Measurements from ENCODE around the gene MANBA. TPM values are rescaled to one million over a fixed set of nuclear protein-coding genes. Genes with fewer than 3 reads are reported as not detected.

The MANBA gene
- total and polyA plus RNA-seq, 2 of the 13 experiments (the other 11 are each of a cell fraction or from before 2014, with no cell fraction given), result 11.7 to 33.3 TPM

DNA sequence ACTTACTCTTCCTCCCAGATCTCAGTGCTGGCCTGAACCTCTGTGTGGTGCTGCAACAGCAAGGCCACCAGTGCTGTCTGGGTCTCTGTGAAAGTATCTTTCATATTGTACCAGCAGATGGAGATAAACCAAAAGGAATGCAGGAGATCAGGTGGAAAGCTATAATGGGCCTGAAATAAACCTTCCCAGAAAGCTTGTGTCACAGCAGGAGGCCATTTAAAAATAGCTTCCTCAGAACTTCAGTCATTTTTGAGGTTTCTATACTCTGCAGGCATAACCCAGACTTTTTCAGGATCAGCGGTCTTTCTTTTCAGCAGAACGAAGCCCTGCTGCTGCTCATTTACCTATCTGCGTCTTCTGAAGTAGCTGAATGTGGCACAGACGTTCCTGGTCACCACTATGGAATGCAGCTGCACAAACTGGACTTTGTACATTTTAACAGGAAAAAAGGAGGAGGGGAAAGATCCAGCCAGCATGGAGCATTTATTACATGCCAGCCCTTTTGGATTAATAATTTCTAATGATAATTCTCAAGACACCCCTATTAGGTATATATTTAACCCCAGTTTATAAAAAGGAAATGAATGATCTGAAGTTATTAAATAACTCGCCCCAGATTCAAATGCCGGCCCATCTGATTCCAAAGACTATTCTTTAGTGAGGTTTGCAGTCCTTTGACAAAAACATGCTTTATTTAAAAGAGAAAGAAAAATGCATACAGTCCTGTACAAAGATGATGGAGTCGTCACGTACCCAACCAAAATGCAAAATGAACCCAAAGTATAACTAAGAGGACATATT lies 139.9 kb downstream of the MANBA start (continued):
- TF ChIP-seq MTERF4 (CRISPR knock-in tag; IDR thresholded peaks at IDR 0.05) (no peak), ZNF256 (CRISPR knock-in tag; conservative IDR thresholded peaks at IDR 0.05) (no peak), ZNF367 (CRISPR knock-in tag; IDR thresholded peaks at IDR 0.05; ENCODE audit: borderline replicate concordance) (no peak), ZSCAN31 (CRISPR knock-in tag; IDR thresholded peaks at IDR 0.05; ENCODE audit: low read depth) (no peak), SUZ12 (IDR thresholded peaks at IDR 0.05; ENCODE audit: low read depth, low read length) (no peak), RBFOX2 (IDR thresholded peaks at IDR 0.05; ENCODE audit: low read depth, low read length) (0 out of 2 replicates have a peak, but pooled peaks have one; percentile 24), HOXA3 (CRISPR knock-in tag; IDR thresholded peaks at IDR 0.05) (peak; percentile 23; the same call in 1 of the 2 replicates), GTF2F1 (IDR thresholded peaks at IDR 0.05; ENCODE audit: low read length) (no peak), RXRB (CRISPR knock-in tag; IDR thresholded peaks at IDR 0.05; ENCODE audit: borderline replicate concordance) (no peak), MXD1 (CRISPR knock-in tag; IDR thresholded peaks at IDR 0.05) (no peak), ZFYVE20 (CRISPR knock-in tag; IDR thresholded peaks at IDR 0.05; ENCODE audit: borderline replicate concordance, low read depth) (no peak), ZNF337 (CRISPR knock-in tag; IDR thresholded peaks at IDR 0.05; ENCODE audit: borderline replicate concordance, low read depth) (no peak), KLF6 (CRISPR knock-in tag; IDR thresholded peaks at IDR 0.05) (no peak), MTA1 (CRISPR knock-in tag; IDR thresholded peaks at IDR 0.05; ENCODE audit: borderline replicate concordance) (no peak), POLR2G (IDR thresholded peaks at IDR 0.05; ENCODE audit: low read depth, low read length) (peak; percentile 59), MZF1 (CRISPR knock-in tag; IDR thresholded peaks at IDR 0.05; ENCODE audit: borderline replicate concordance) (no peak), MAZ (IDR thresholded peaks at IDR 0.05; ENCODE audit: borderline replicate concordance, low read depth, low read length) (no peak), MAZ (CRISPR knock-in tag; IDR thresholded peaks at IDR 0.05; ENCODE audit: low read depth) (no peak), AKAP8 (CRISPR knock-in tag; IDR thresholded peaks at IDR 0.05) (no peak), THAP11 (CRISPR knock-in tag; IDR thresholded peaks at IDR 0.05) (peak; percentile 50), FOXO1 (CRISPR knock-in tag; IDR thresholded peaks at IDR 0.05) (no peak)
- TF ChIP-seq, protein P1, sequence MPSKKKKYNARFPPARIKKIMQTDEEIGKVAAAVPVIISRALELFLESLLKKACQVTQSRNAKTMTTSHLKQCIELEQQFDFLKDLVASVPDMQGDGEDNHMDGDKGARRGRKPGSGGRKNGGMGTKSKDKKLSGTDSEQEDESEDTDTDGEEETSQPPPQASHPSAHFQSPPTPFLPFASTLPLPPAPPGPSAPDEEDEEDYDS (CRISPR knock-in tag; IDR thresholded peaks at IDR 0.05), result 0 out of 2 replicates have a peak, but pooled peaks have one; percentile 8
- TF ChIP-seq, protein P2, sequence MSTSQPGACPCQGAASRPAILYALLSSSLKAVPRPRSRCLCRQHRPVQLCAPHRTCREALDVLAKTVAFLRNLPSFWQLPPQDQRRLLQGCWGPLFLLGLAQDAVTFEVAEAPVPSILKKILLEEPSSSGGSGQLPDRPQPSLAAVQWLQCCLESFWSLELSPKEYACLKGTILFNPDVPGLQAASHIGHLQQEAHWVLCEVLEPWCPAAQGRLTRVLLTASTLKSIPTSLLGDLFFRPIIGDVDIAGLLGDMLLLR (CRISPR knock-in tag; IDR thresholded peaks at IDR 0.05), result no peak
- TF ChIP-seq, protein P3, sequence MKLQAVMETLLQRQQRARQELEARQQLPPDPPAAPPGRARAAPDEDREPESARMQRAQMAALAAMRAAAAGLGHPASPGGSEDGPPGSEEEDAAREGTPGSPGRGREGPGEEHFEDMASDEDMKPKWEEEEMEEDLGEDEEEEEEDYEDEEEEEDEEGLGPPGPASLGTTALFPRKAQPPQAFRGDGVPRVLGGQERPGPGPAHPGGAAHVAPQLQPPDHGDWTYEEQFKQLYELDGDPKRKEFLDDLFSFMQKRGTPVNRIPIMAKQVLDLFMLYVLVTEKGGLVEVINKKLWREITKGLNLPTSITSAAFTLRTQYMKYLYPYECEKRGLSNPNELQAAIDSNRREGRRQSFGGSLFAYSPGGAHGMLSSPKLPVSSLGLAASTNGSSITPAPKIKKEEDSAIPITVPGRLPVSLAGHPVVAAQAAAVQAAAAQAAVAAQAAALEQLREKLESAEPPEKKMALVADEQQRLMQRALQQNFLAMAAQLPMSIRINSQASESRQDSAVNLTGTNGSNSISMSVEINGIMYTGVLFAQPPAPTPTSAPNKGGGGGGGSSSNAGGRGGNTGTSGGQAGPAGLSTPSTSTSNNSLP (IDR thresholded peaks at IDR 0.05; ENCODE audit: low read depth, low read length), result peak; percentile 73; the same call in 1 of the 2 replicates
- TF ChIP-seq, protein P4, sequence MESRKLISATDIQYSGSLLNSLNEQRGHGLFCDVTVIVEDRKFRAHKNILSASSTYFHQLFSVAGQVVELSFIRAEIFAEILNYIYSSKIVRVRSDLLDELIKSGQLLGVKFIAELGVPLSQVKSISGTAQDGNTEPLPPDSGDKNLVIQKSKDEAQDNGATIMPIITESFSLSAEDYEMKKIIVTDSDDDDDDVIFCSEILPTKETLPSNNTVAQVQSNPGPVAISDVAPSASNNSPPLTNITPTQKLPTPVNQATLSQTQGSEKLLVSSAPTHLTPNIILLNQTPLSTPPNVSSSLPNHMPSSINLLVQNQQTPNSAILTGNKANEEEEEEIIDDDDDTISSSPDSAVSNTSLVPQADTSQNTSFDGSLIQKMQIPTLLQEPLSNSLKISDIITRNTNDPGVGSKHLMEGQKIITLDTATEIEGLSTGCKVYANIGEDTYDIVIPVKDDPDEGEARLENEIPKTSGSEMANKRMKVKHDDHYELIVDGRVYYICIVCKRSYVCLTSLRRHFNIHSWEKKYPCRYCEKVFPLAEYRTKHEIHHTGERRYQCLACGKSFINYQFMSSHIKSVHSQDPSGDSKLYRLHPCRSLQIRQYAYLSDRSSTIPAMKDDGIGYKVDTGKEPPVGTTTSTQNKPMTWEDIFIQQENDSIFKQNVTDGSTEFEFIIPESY (CRISPR knock-in tag; IDR thresholded peaks at IDR 0.05), result no peak
